Naive thymus-derived CD8-positive, alpha-beta T cell (primary cell): Measurements from ENCODE around the gene LZTR1. TPM values are rescaled to one million over a fixed set of nuclear protein-coding genes. Genes with fewer than 3 reads are reported as not detected.
"Not testable (repeated sequence)": the region's sequence is repeated elsewhere in the genome, so short reads cannot be mapped to it uniquely, and the experiment has no call there.

Source experiments
- ATAC-seq, 2 donors: fragments of 150-1000 bp; cut with Tn5 transposase in 1 of 2; sonication (Bioruptor Pico), chemical (Tn5 transposase) in 1 of 2; 1 replicate in 1 of 2; 2 replicates in 1 of 2; pipeline ENCODE4 v1.10.0; 2021; ENCODE audit warnings: mild to moderate bottlenecking in 2 of 2, moderate library complexity in 2 of 2
- POLR2A ChIA-PET: fragments of 350-600 bp; sonication (Branson Sonifier 250); formaldehyde crosslinking; loops from one replicate; lab custom pipeline; 2021; ENCODE audit warnings: antibody characterized with exemption; lab: Charles Lee
- DNase-seq, 10 donors: peaks; one replicate each; pipeline versions ENCODE4 v3.0.0 to v3.0.0-alpha.2; 2020 to 2022
- H3K27ac Mint-ChIP-seq, 10 donors: one replicate each; pipeline ENCODE4 v1.8.0; 2020 to 2022; ENCODE audit warnings: mild to moderate bottlenecking in 10 of 10, mixed read lengths in 10 of 10, moderate library complexity in 4 of 10, inconsistent platforms in 1 of 10
- H3K27me3 Mint-ChIP-seq, 5 donors: one replicate each; pipeline ENCODE4 v1.8.0; 2021 to 2022; ENCODE audit warnings: mixed read lengths in 5 of 5
- H3K36me3 Mint-ChIP-seq, 3 donors: one replicate each; pipeline ENCODE4 v1.8.0; 2020 to 2022; ENCODE audit warnings: mixed read lengths in 3 of 3, mild to moderate bottlenecking in 2 of 3, inconsistent platforms in 1 of 3
- H3K4me1 Mint-ChIP-seq, 4 donors: one replicate each; pipeline ENCODE4 v1.8.0; 2021 to 2022; ENCODE audit warnings: mixed read lengths in 4 of 4
- H3K4me3 Mint-ChIP-seq, 10 donors: one replicate each; pipeline ENCODE4 v1.8.0; 2020 to 2022; ENCODE audit warnings: mild to moderate bottlenecking in 10 of 10, mixed read lengths in 10 of 10, moderate library complexity in 6 of 10, inconsistent platforms in 1 of 10
- H3K9me3 Mint-ChIP-seq, 9 donors: one replicate each; pipeline ENCODE4 v1.8.0; 2020 to 2022; ENCODE audit warnings: mixed read lengths in 9 of 9, mild to moderate bottlenecking in 3 of 9, inconsistent platforms in 1 of 9, moderate library complexity in 1 of 9
- polyA plus RNA-seq, 3 donors: library from polyadenylated mRNA; unstranded; fragments of 300-500 nt; fragmentation: Illumina TruSeq; gene quantifications; one replicate each; pipeline ENCODE4 v1.2.3, GENCODE V29; 2021
- total RNA-seq, 8 experiments: library from RNA in 2 of 8; stranded (reverse) in 2 of 8; gene quantifications; one replicate each; pipeline ENCODE4 v1.2.3 and lab custom pipeline; 2021 to 2026

Gene LZTR1
- total and polyA plus RNA-seq, 5 experiments from 2014 or later: 8.6 to 103 (median 14.5) TPM

- ATAC-seq, H3K9me3 Mint-ChIP-seq, H3K27me3 Mint-ChIP-seq, H3K4me3 Mint-ChIP-seq, H3K36me3 Mint-ChIP-seq, DNase-seq: not testable (repeated sequence)
- H3K27ac Mint-ChIP-seq: peak overlapping the region in 2 of 10 donors; percentile 14 to 21
- peaks cover 0 to 24% (median 0%) of the 10 kb centered on the region in 4 donors for H3K4me1 Mint-ChIP-seq
- POLR2A ChIA-PET: interaction anchor here (1.0 kb wide), 1 partner anchor 30 kb away, joined by 3 read pairs; the partner anchor contains the start of gene THAP7
Measured at GRCh38 chr22:20972014-20972694, 9.9 kb upstream of the LZTR1 start.

- DNase-seq (no peak), ATAC-seq (no peak)
- no peaks in the 10 kb centered on the region for H3K36me3 Mint-ChIP-seq
- POLR2A ChIA-PET: interaction anchor here (1.0 kb wide), 1 partner anchor 29 kb away, joined by 3 read pairs; the partner anchor contains the start of gene THAP7
- peaks cover 0 to 4% (median 0%) of the 10 kb centered on the region in 5 donors for H3K27me3 Mint-ChIP-seq
- H3K4me3 Mint-ChIP-seq: no peak overlapping the region
- H3K4me1 Mint-ChIP-seq: peaks cover 0 to 20% (median 0%) of the 10 kb centered on the region in 4 donors
- H3K9me3 Mint-ChIP-seq: no peaks in the 10 kb centered on the region
- peak overlapping the region in 1 of 10 donors; percentile 14 for H3K27ac Mint-ChIP-seq
Measured at GRCh38 chr22:20972933-20973577, 9.0 kb upstream of the LZTR1 start.

GRCh38 chr22:20973634-20974286, 8.3 kb upstream of the LZTR1 start:
- POLR2A ChIA-PET: interaction anchor here (0.5 kb wide), 1 partner anchor 113 kb away, joined by 4 read pairs; no protein-coding TSS in a partner anchor

GRCh38 chr22:20974336-20974955, 7.7 kb upstream of the LZTR1 start:
- Mint-ChIP-seq H3K4me1 (peaks cover 5 to 19% (median 7%) of the 10 kb centered on the region in 4 donors), H3K27me3 (peaks cover 0 to 4% (median 0%) of the 10 kb centered on the region in 5 donors), H3K4me3 (no peak overlapping the region), H3K36me3 (no peaks in the 10 kb centered on the region), H3K27ac (no peak overlapping the region), H3K9me3 (peaks cover 0 to 4% (median 0%) of the 10 kb centered on the region in 9 donors)
- no peak for ATAC-seq
- no peak for DNase-seq
- POLR2A ChIA-PET: interaction anchor here (1.3 kb wide), 1 partner anchor 26 kb away, joined by 3 read pairs; no protein-coding TSS in a partner anchor

More at GRCh38 chr22:20973634-20974286, 8.3 kb upstream of the LZTR1 start:
- Mint-ChIP-seq H3K4me3 (no peak overlapping the region), H3K36me3 (no peaks in the 10 kb centered on the region), H3K4me1 (peaks cover 0 to 15% (median under 1%) of the 10 kb centered on the region in 4 donors), H3K27ac (peak overlapping the region in 2 of 10 donors; percentile 5 to 65), H3K9me3 (peaks cover 0 to 4% (median 0%) of the 10 kb centered on the region in 9 donors), H3K27me3 (peaks cover 0 to 4% (median 0%) of the 10 kb centered on the region in 5 donors)
- DNase-seq (no peak), ATAC-seq (no peak)

- H3K4me1 Mint-ChIP-seq: peaks cover 8 to 31% (median 20%) of the 10 kb centered on the region in 4 donors
- H3K36me3 Mint-ChIP-seq: no peaks in the 10 kb centered on the region
- peaks cover 0 to 4% (median 0%) of the 10 kb centered on the region in 5 donors for H3K27me3 Mint-ChIP-seq
- no peak overlapping the region for H3K4me3 Mint-ChIP-seq
- POLR2A ChIA-PET: interaction anchor here (0.5 to 1.3 kb wide), 2 partner anchors 20 to 25 kb away, joined by 3 to 5 read pairs; no protein-coding TSS in a partner anchor
- DNase-seq (no peak), ATAC-seq (no peak)
- no peak overlapping the region for H3K27ac Mint-ChIP-seq
- peaks cover 0 to 4% (median 0%) of the 10 kb centered on the region in 9 donors for H3K9me3 Mint-ChIP-seq
Measured at GRCh38 chr22:20975541-20976290, 6.4 kb upstream of the LZTR1 start.

- no peaks in the 10 kb centered on the region for H3K36me3 Mint-ChIP-seq
- peaks cover 0 to 4% (median 0%) of the 10 kb centered on the region in 9 donors for H3K9me3 Mint-ChIP-seq
- H3K27me3 Mint-ChIP-seq: peaks cover 0 to 4% (median 0%) of the 10 kb centered on the region in 5 donors
- POLR2A ChIA-PET: interaction anchor here (0.5 kb wide), 1 partner anchor 20 kb away, joined by 5 read pairs; no protein-coding TSS in a partner anchor
- DNase-seq (no peak), ATAC-seq (no peak)
- H3K4me1 Mint-ChIP-seq: peaks cover 13 to 35% (median 27%) of the 10 kb centered on the region in 4 donors
- H3K27ac Mint-ChIP-seq: no peak overlapping the region
- no peak overlapping the region for H3K4me3 Mint-ChIP-seq
Measured at GRCh38 chr22:20976291-20976877, 5.7 kb upstream of the LZTR1 start.

GRCh38 chr22:20977019-20977418, 5.1 kb upstream of the LZTR1 start:
- Mint-ChIP-seq H3K27ac (peak overlapping the region in 1 of 10 donors; percentile 22), H3K36me3 (no peaks in the 10 kb centered on the region), H3K4me1 (peaks cover 15 to 36% (median 29%) of the 10 kb centered on the region in 4 donors), H3K27me3 (peaks cover 0 to 4% (median 0%) of the 10 kb centered on the region in 5 donors), H3K4me3 (no peak overlapping the region), H3K9me3 (peaks cover 0 to 4% (median 0%) of the 10 kb centered on the region in 9 donors)
- no peak for ATAC-seq
- POLR2A ChIA-PET: no interaction called here
- DNase-seq: no peak

GRCh38 chr22:20977516-20978170, 4.5 kb upstream of the LZTR1 start:
- H3K36me3 Mint-ChIP-seq: no peaks in the 10 kb centered on the region
- POLR2A ChIA-PET: no interaction called here
- H3K27me3 Mint-ChIP-seq: peaks cover 0 to 4% (median 0%) of the 10 kb centered on the region in 5 donors
- ATAC-seq: no peak
- H3K27ac Mint-ChIP-seq: peak overlapping the region in 1 of 10 donors; percentile 66
- H3K9me3 Mint-ChIP-seq: peaks cover 0 to 4% (median 0%) of the 10 kb centered on the region in 9 donors
- no peak overlapping the region for H3K4me3 Mint-ChIP-seq
- H3K4me1 Mint-ChIP-seq: peaks cover 18 to 36% (median 34%) of the 10 kb centered on the region in 4 donors
- DNase-seq: no peak

GRCh38 chr22:20978419-20978818, 3.7 kb upstream of the LZTR1 start:
- peaks cover 0 to 4% (median 0%) of the 10 kb centered on the region in 9 donors for H3K9me3 Mint-ChIP-seq
- POLR2A ChIA-PET: no interaction called here
- no peak overlapping the region for H3K4me3 Mint-ChIP-seq
- DNase-seq (no peak), ATAC-seq (no peak)
- peaks cover 0 to 4% (median 0%) of the 10 kb centered on the region in 5 donors for H3K27me3 Mint-ChIP-seq
- H3K4me1 Mint-ChIP-seq: peaks cover 23 to 42% (median 41%) of the 10 kb centered on the region in 4 donors
- no peaks in the 10 kb centered on the region for H3K36me3 Mint-ChIP-seq
- no peak overlapping the region for H3K27ac Mint-ChIP-seq

GRCh38 chr22:20979243-20979809, 2.8 kb upstream of the LZTR1 start:
- H3K4me3 Mint-ChIP-seq: peak overlapping the region; percentile 64 to 86 (median 80)
- POLR2A ChIA-PET: interaction anchor here (4.3 kb wide), 1 partner anchor 23 kb away, joined by 78 read pairs; the partner anchor contains the start of gene THAP7
- peak overlapping the region; percentile 60 to 95 (median 90) for H3K27ac Mint-ChIP-seq
- H3K4me1 Mint-ChIP-seq: peaks cover 28 to 50% (median 49%) of the 10 kb centered on the region in 4 donors
- no peaks in the 10 kb centered on the region for H3K36me3 Mint-ChIP-seq
- H3K9me3 Mint-ChIP-seq: peaks cover 0 to 4% (median 0%) of the 10 kb centered on the region in 9 donors
- DNase-seq (peak in 9 of 10 donors; percentile 42 to 83 (median 72)), ATAC-seq (peak; percentile 64 to 79)
- peaks cover 0 to 4% (median 0%) of the 10 kb centered on the region in 5 donors for H3K27me3 Mint-ChIP-seq
